WTC11 (cell line): Measurements from ENCODE around the gene TMC4. TPM values are rescaled to one million over a fixed set of nuclear protein-coding genes. Genes with fewer than 3 reads are reported as not detected.

Source experiments
- ATAC-seq: fragments of 200-7000 bp; cut with Tn5 transposase; 2 replicates; pipeline ENCODE4 v1.10.0; 2021; ENCODE audit warnings: mild to moderate bottlenecking, moderate library complexity
- CTCF ChIA-PET: fragments of 300-600 bp; sonication (Branson Sonifier 250); formaldehyde crosslinking; loops from one replicate; lab custom pipeline; 2021; ENCODE audit warnings: antibody characterized with exemption; lab: Charles Lee
- POLR2A ChIA-PET: fragments of 350-600 bp; sonication (Branson Sonifier 250); formaldehyde crosslinking; loops from one replicate; lab custom pipeline; 2021; ENCODE audit warnings: antibody characterized with exemption; lab: Charles Lee
- DNase-seq: peaks from one replicate; pipeline ENCODE4 v3.0.0; 2021; ENCODE audit warnings: low spot score
- H3K27ac Mint-ChIP-seq: 2 replicates; pipeline ENCODE4 v1.8.0; 2021; ENCODE audit warnings: mixed read lengths
- H3K27me3 Mint-ChIP-seq: 2 replicates; pipeline ENCODE4 v1.8.0; 2021; ENCODE audit warnings: low read depth, mild to moderate bottlenecking, moderate library complexity, mixed read lengths
- H3K36me3 Mint-ChIP-seq: 2 replicates; pipeline ENCODE4 v1.8.0; 2021; ENCODE audit warnings: mixed read lengths
- H3K4me1 Mint-ChIP-seq: 2 replicates; pipeline ENCODE4 v1.8.0; 2022; ENCODE audit warnings: mixed read lengths
- H3K4me3 Mint-ChIP-seq: 2 replicates; pipeline ENCODE4 v1.8.0; 2021; ENCODE audit warnings: mild to moderate bottlenecking, moderate library complexity, mixed read lengths
- H3K9me3 Mint-ChIP-seq: 2 replicates; pipeline ENCODE4 v1.8.0; 2021; ENCODE audit warnings: mixed read lengths
- AFF4 ChIP-seq: sonication (generic); formaldehyde crosslinking; IDR thresholded peaks from 2 replicates; pipeline ENCODE4 v1.8.1; 2023; ENCODE audit warnings: mild to moderate bottlenecking, missing genetic modification reagents, borderline replicate concordance
- AR ChIP-seq: fragments of 250-450 bp; sonication (Bioruptor Pico); IDR thresholded peaks from 2 replicates; pipeline ENCODE4 v1.9.0; 2021; ENCODE audit warnings: mild to moderate bottlenecking
- ARID4B ChIP-seq: sonication (generic); formaldehyde crosslinking; IDR thresholded peaks from 2 replicates; pipeline ENCODE4 v1.8.0; 2023; ENCODE audit warnings: missing genetic modification reagents, mild to moderate bottlenecking, borderline replicate concordance
- CREB1 ChIP-seq: sonication (generic); formaldehyde crosslinking; IDR thresholded peaks from 2 replicates; pipeline ENCODE4 v1.8.0; 2023; ENCODE audit warnings: mild to moderate bottlenecking, missing genetic modification reagents
- CREM ChIP-seq: sonication (generic); formaldehyde crosslinking; IDR thresholded peaks from 2 replicates; pipeline ENCODE4 v1.8.1; 2022; ENCODE audit warnings: mild to moderate bottlenecking, missing genetic modification reagents, moderate library complexity
- E2F4 ChIP-seq: sonication (generic); formaldehyde crosslinking; IDR thresholded peaks from 2 replicates; pipeline ENCODE4 v1.8.1; 2022; ENCODE audit warnings: low read depth, mild to moderate bottlenecking, moderate library complexity, missing genetic modification reagents, borderline replicate concordance
- ERG ChIP-seq: fragments of 250-450 bp; sonication (Bioruptor Pico); IDR thresholded peaks from 2 replicates; pipeline ENCODE4 v1.8.0; 2021; ENCODE audit warnings: mild to moderate bottlenecking
- FOXK1 ChIP-seq: sonication (generic); formaldehyde crosslinking; IDR thresholded peaks from 2 replicates; pipeline ENCODE4 v1.8.0; 2022; ENCODE audit warnings: mild to moderate bottlenecking, moderate library complexity, missing genetic modification reagents
- GTF2I ChIP-seq: fragments of 250-450 bp; sonication (Bioruptor Pico); conservative IDR thresholded peaks from 2 replicates; pipeline ENCODE4 v1.4.0; 2021; ENCODE audit warnings: mild to moderate bottlenecking
- MAX ChIP-seq: sonication (generic); formaldehyde crosslinking; IDR thresholded peaks from 2 replicates; pipeline ENCODE4 v1.8.0; 2022; ENCODE audit warnings: mild to moderate bottlenecking, missing genetic modification reagents
- MLX ChIP-seq: sonication (generic); formaldehyde crosslinking; IDR thresholded peaks from 2 replicates; pipeline ENCODE4 v1.8.1; 2023; ENCODE audit warnings: mild to moderate bottlenecking, missing genetic modification reagents, moderate library complexity
- PRRX2 ChIP-seq: fragments of 250-450 bp; sonication (Bioruptor Pico); IDR thresholded peaks from 2 replicates; pipeline ENCODE4 v1.8.0; 2021; ENCODE audit warnings: mild to moderate bottlenecking
- SMAD3 ChIP-seq: sonication (generic); formaldehyde crosslinking; IDR thresholded peaks from 2 replicates; pipeline ENCODE4 v1.8.0; 2022; ENCODE audit warnings: missing genetic modification reagents, mild to moderate bottlenecking, borderline replicate concordance
- STAT6 ChIP-seq: sonication (generic); formaldehyde crosslinking; conservative IDR thresholded peaks from 2 replicates; pipeline ENCODE4 v1.8.1; 2023; ENCODE audit warnings: mild to moderate bottlenecking, low read depth, missing genetic modification reagents, moderate library complexity
- USF1 ChIP-seq: sonication (generic); formaldehyde crosslinking; IDR thresholded peaks from 2 replicates; pipeline ENCODE4 v1.8.0; 2022; ENCODE audit warnings: mild to moderate bottlenecking, missing genetic modification reagents
- total RNA-seq: library from RNA; stranded (reverse); gene quantifications from 3 replicates; pipeline ENCODE4 v1.2.3, GENCODE V29; 2021

Gene TMC4
- total RNA-seq, 1 experiment from 2014 or later = 9.3 TPM

GRCh38 chr19:54128796-54129616 lies 44.0 kb downstream of the TMC4 start:
- TF ChIP-seq USF1 (CRISPR knock-in tag) (no peak), ERG (no peak), AFF4 (no peak), CREB1 (CRISPR knock-in tag) (no peak), PRRX2 (CRISPR knock-in tag) (no peak), AR (no peak), E2F4 (CRISPR knock-in tag) (no peak), FOXK1 (no peak), MLX (CRISPR knock-in tag) (no peak), CREM (CRISPR knock-in tag) (no peak), ARID4B (no peak), MAX (CRISPR knock-in tag) (no peak), SMAD3 (CRISPR knock-in tag) (no peak), GTF2I (CRISPR knock-in tag) (no peak), STAT6 (CRISPR knock-in tag) (no peak)
- DNase-seq = no peak
- ChIA-PET POLR2A (no interaction called here), CTCF (no interaction called here)
- Mint-ChIP-seq H3K27ac (no peak overlapping the region), H3K4me3 (no peak overlapping the region), H3K36me3 (peaks cover 46% of the 10 kb centered on the region), H3K27me3 (no peaks in the 10 kb centered on the region), H3K4me1 (no peaks in the 10 kb centered on the region), H3K9me3 (no peaks in the 10 kb centered on the region)
- ATAC-seq = no peak
